Measurements from ENCODE around the gene ADD2. TPM values are rescaled to one million over a fixed set of nuclear protein-coding genes. Genes with fewer than 3 reads are reported as not detected.

Gene ADD2
- total RNA-seq, 3 donors from 2014 or later = 4.8 to 13.7 (median 8.0) TPM

- Mint-ChIP-seq H3K4me1 (ENCODE audit: low read depth) (no peaks in the 10 kb centered on the region), H3K9me3 (no peaks in the 10 kb centered on the region), H3K4me3 (no peak overlapping the region), H3K36me3 (ENCODE audit: insufficient read depth) (no peaks in the 10 kb centered on the region), H3K27me3 (ENCODE audit: low read depth) (peaks cover 6% of the 10 kb centered on the region)
- ATAC-seq = no peak
- no peak for DNase-seq
Measured at GRCh38 chr2:70715071-70715985, 52.7 kb downstream of the ADD2 start.

GRCh38 chr2:70714141-70714905 is 53.7 kb downstream of the ADD2 start:
- no peak overlapping the region for H3K4me3 Mint-ChIP-seq

GRCh38 chr2:70712916-70713315 is 55.1 kb downstream of the ADD2 start:
- ATAC-seq = no peak
- Mint-ChIP-seq H3K4me3 (no peak overlapping the region), H3K27me3 (ENCODE audit: low read depth) (peaks cover 6% of the 10 kb centered on the region), H3K4me1 (ENCODE audit: low read depth) (no peaks in the 10 kb centered on the region), H3K9me3 (no peaks in the 10 kb centered on the region), H3K36me3 (ENCODE audit: insufficient read depth) (no peaks in the 10 kb centered on the region)
- DNase-seq = no peak

More at GRCh38 chr2:70714141-70714905, 53.7 kb downstream of the ADD2 start:
- Mint-ChIP-seq H3K9me3 (no peaks in the 10 kb centered on the region), H3K27me3 (ENCODE audit: low read depth) (peaks cover 6% of the 10 kb centered on the region), H3K36me3 (ENCODE audit: insufficient read depth) (no peaks in the 10 kb centered on the region), H3K4me1 (ENCODE audit: low read depth) (no peaks in the 10 kb centered on the region)
- DNase-seq = no peak
- ATAC-seq = no peak

GRCh38 chr2:70711191-70711590 is 56.8 kb downstream of the ADD2 start:
- Mint-ChIP-seq H3K4me3 (no peak overlapping the region), H3K4me1 (ENCODE audit: low read depth) (no peaks in the 10 kb centered on the region), H3K9me3 (no peaks in the 10 kb centered on the region), H3K27me3 (ENCODE audit: low read depth) (peaks cover 4% of the 10 kb centered on the region), H3K36me3 (ENCODE audit: insufficient read depth) (no peaks in the 10 kb centered on the region)
- no peak for DNase-seq
- ATAC-seq = no peak

GRCh38 chr2:70710038-70710690 is 57.8 kb downstream of the ADD2 start:
- H3K9me3 Mint-ChIP-seq = no peaks in the 10 kb centered on the region
- peaks cover 2% of the 10 kb centered on the region for H3K27me3 Mint-ChIP-seq (ENCODE audit: low read depth)
- H3K36me3 Mint-ChIP-seq (ENCODE audit: insufficient read depth) = no peaks in the 10 kb centered on the region
- no peak overlapping the region for H3K4me3 Mint-ChIP-seq
- H3K4me1 Mint-ChIP-seq (ENCODE audit: low read depth) = no peaks in the 10 kb centered on the region
- no peak for DNase-seq
- no peak for ATAC-seq

GRCh38 chr2:70709275-70710037 is 58.5 kb downstream of the ADD2 start:
- no peak for DNase-seq
- no peak overlapping the region for H3K4me3 Mint-ChIP-seq
- H3K9me3 Mint-ChIP-seq = no peaks in the 10 kb centered on the region
- ATAC-seq = no peak
- H3K4me1 Mint-ChIP-seq (ENCODE audit: low read depth) = no peaks in the 10 kb centered on the region
- no peaks in the 10 kb centered on the region for H3K36me3 Mint-ChIP-seq (ENCODE audit: insufficient read depth)
- H3K27me3 Mint-ChIP-seq (ENCODE audit: low read depth) = peaks cover 2% of the 10 kb centered on the region

GRCh38 chr2:70708376-70709199 is 59.4 kb downstream of the ADD2 start:
- no peak overlapping the region for H3K4me3 Mint-ChIP-seq
- peaks cover 2% of the 10 kb centered on the region for H3K27me3 Mint-ChIP-seq (ENCODE audit: low read depth)
- H3K4me1 Mint-ChIP-seq (ENCODE audit: low read depth) = no peaks in the 10 kb centered on the region

GRCh38 chr2:70707706-70708105 is 60.3 kb downstream of the ADD2 start:
- Mint-ChIP-seq H3K9me3 (no peaks in the 10 kb centered on the region), H3K27me3 (ENCODE audit: low read depth) (peaks cover 2% of the 10 kb centered on the region), H3K4me3 (no peak overlapping the region), H3K36me3 (ENCODE audit: insufficient read depth) (no peaks in the 10 kb centered on the region), H3K4me1 (ENCODE audit: low read depth) (no peaks in the 10 kb centered on the region)
- DNase-seq (no peak), ATAC-seq (no peak)

More at GRCh38 chr2:70708376-70709199, 59.4 kb downstream of the ADD2 start:
- Mint-ChIP-seq H3K36me3 (ENCODE audit: insufficient read depth) (no peaks in the 10 kb centered on the region), H3K9me3 (no peaks in the 10 kb centered on the region)
- peak in 1 of 2 donors; percentile 80 for ATAC-seq
- no peak for DNase-seq

- no peak for ATAC-seq
- Mint-ChIP-seq H3K4me3 (no peak overlapping the region), H3K36me3 (ENCODE audit: insufficient read depth) (no peaks in the 10 kb centered on the region)
Measured at GRCh38 chr2:70706026-70706795, 61.8 kb downstream of the ADD2 start.

GRCh38 chr2:70705160-70705850 is 62.7 kb downstream of the ADD2 start:
- H3K36me3 Mint-ChIP-seq (ENCODE audit: insufficient read depth) = no peaks in the 10 kb centered on the region
- no peaks in the 10 kb centered on the region for H3K27me3 Mint-ChIP-seq (ENCODE audit: low read depth)
- H3K9me3 Mint-ChIP-seq = no peaks in the 10 kb centered on the region
- no peak overlapping the region for H3K4me3 Mint-ChIP-seq
- no peaks in the 10 kb centered on the region for H3K4me1 Mint-ChIP-seq (ENCODE audit: low read depth)
- DNase-seq (no peak), ATAC-seq (no peak)

More at GRCh38 chr2:70706026-70706795, 61.8 kb downstream of the ADD2 start:
- no peak for DNase-seq
- Mint-ChIP-seq H3K4me1 (ENCODE audit: low read depth) (no peaks in the 10 kb centered on the region), H3K9me3 (no peaks in the 10 kb centered on the region), H3K27me3 (ENCODE audit: low read depth) (no peaks in the 10 kb centered on the region)

GRCh38 chr2:70703900-70704549 is 64.0 kb downstream of the ADD2 start:
- peaks cover 2% of the 10 kb centered on the region for H3K27me3 Mint-ChIP-seq (ENCODE audit: low read depth)
- no peaks in the 10 kb centered on the region for H3K36me3 Mint-ChIP-seq (ENCODE audit: insufficient read depth)
- H3K9me3 Mint-ChIP-seq = no peaks in the 10 kb centered on the region

More at GRCh38 chr2:70703900-70704549, 64.0 kb downstream of the ADD2 start:
- Mint-ChIP-seq H3K4me1 (ENCODE audit: low read depth) (no peaks in the 10 kb centered on the region), H3K4me3 (no peak overlapping the region)
- no peak for ATAC-seq
- DNase-seq = no peak
